IPS-18a (cell line): Measurements from ENCODE around the gene LTA.

Source experiments
- H3K27ac ChIP-seq: one replicate; pipeline ENCODE4 v1.5.1; 2013; ENCODE audit warnings: low read length
- H3K27me3 ChIP-seq: one replicate; pipeline ENCODE4 v1.6.1; 2013; ENCODE audit warnings: mild to moderate bottlenecking, low read length; ENCODE audit not compliant: control insufficient read depth, insufficient read depth
- H3K36me3 ChIP-seq: one replicate; pipeline ENCODE4 v1.6.1; 2013; ENCODE audit warnings: low read depth, low read length; ENCODE audit not compliant: control insufficient read depth
- H3K4me1 ChIP-seq: one replicate; pipeline ENCODE4 v1.6.1; 2013; ENCODE audit warnings: low read depth, low read length; ENCODE audit not compliant: control insufficient read depth
- H3K4me3 ChIP-seq: one replicate; pipeline ENCODE4 v1.5.1; 2013; ENCODE audit warnings: low read length
- H3K9ac ChIP-seq: one replicate; pipeline ENCODE4 v1.6.1; 2013; ENCODE audit warnings: mild to moderate bottlenecking, low read length, moderate library complexity
- H3K9me3 ChIP-seq: one replicate; pipeline ENCODE4 v1.6.1; 2013; ENCODE audit warnings: low read depth, low read length; ENCODE audit not compliant: control insufficient read depth

LTA gene, protein sequence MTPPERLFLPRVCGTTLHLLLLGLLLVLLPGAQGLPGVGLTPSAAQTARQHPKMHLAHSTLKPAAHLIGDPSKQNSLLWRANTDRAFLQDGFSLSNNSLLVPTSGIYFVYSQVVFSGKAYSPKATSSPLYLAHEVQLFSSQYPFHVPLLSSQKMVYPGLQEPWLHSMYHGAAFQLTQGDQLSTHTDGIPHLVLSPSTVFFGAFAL

DNA sequence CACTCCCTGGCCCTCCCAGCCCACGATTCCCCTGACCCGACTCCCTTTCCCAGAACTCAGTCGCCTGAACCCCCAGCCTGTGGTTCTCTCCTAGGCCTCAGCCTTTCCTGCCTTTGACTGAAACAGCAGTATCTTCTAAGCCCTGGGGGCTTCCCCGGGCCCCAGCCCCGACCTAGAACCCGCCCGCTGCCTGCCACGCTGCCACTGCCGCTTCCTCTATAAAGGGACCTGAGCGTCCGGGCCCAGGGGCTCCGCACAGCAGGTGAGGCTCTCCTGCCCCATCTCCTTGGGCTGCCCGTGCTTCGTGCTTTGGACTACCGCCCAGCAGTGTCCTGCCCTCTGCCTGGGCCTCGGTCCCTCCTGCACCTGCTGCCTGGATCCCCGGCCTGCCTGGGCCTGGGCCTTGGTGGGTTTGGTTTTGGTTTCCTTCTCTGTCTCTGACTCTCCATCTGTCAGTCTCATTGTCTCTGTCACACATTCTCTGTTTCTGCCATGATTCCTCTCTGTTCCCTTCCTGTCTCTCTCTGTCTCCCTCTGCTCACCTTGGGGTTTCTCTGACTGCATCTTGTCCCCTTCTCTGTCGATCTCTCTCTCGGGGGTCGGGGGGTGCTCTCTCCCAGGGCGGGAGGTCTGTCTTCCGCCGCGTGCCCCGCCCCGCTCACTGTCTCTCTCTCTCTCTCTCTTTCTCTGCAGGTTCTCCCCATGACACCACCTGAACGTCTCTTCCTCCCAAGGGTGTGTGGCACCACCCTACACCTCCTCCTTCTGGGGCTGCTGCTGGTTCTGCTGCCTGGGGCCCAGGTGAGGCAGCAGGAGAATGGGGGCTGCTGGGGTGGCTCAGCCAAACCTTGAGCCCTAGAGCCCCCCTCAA lies at the start of gene LTA:
Gene LTA (plus strand): TSS at position 249 of the 871 bp plus-strand sequence. CDS start 454 bp downstream, at position 703.
- H3K9me3 ChIP-seq = no peaks in the 10 kb centered on the region
- H3K27ac ChIP-seq = no peak within 1 kb of the TSS
- H3K9ac ChIP-seq = no peak within 1 kb of the TSS
- no peaks in the 10 kb centered on the region for H3K36me3 ChIP-seq
- H3K27me3 ChIP-seq = peaks cover 6% of the 10 kb centered on the region
- H3K4me3 ChIP-seq = no peak within 1 kb of the TSS
- no peaks in the 10 kb centered on the region for H3K4me1 ChIP-seq

DNA sequence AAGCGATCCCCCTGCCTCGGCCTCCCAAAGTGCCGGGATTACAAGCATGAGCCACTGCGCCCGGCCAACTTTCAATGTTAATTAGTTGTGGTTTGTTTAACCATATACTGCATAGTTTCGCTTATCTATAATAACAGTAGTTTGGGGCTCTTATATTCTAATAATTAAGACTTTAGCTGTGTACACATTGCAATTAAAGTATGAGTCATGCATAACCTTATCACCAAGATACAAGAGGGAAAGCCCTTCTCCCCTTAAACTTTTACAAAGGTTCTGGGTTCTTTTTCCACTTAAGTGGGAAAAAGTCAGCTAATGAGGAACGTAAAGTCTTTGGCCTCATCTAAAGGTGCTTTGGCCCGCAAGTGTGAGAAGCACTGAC lies 46.5 kb upstream of the LTA start:
- Histone ChIP-seq H3K27me3 (no peaks in the 10 kb centered on the region), H3K27ac (no peak overlapping the region), H3K9ac (no peak overlapping the region), H3K4me3 (no peak overlapping the region), H3K4me1 (no peaks in the 10 kb centered on the region), H3K9me3 (no peaks in the 10 kb centered on the region), H3K36me3 (peaks cover 13% of the 10 kb centered on the region)

DNA sequence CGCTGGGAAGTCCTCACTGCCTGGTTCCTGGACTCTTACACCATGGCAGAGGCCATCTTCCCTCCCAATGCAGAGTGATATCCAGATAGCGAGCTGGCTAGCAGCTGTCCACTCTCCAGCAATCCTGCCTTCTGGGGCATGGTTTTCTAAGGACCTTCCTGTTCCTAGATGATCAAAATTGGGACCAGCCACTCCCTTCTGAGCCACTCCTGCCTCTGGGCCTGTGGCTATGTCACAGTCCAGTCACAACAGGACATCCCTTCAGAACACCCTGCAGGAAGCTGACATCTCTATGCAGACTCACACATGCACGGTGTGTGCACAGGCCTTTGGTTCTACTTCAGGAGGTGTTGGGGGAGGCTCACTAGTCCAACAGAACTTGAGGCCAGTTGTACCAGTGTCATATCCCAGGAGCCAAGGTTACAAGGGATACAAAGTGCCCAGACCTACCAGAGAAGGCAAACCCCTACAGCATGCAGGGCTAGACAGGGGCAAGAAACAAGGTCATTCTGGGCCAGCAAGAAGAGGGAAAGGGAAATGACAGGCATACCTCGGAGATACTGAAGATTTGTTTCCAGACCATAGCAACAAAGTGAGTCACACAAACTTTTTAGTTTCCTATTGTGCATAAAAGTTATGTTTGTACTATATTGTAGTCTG lies 46.0 kb upstream of the LTA start:
- no peaks in the 10 kb centered on the region for H3K4me1 ChIP-seq
- H3K9me3 ChIP-seq = no peaks in the 10 kb centered on the region
- no peaks in the 10 kb centered on the region for H3K27me3 ChIP-seq
- no peak overlapping the region for H3K27ac ChIP-seq
- no peak overlapping the region for H3K9ac ChIP-seq
- no peak overlapping the region for H3K4me3 ChIP-seq
- H3K36me3 ChIP-seq = peaks cover 18% of the 10 kb centered on the region

DNA sequence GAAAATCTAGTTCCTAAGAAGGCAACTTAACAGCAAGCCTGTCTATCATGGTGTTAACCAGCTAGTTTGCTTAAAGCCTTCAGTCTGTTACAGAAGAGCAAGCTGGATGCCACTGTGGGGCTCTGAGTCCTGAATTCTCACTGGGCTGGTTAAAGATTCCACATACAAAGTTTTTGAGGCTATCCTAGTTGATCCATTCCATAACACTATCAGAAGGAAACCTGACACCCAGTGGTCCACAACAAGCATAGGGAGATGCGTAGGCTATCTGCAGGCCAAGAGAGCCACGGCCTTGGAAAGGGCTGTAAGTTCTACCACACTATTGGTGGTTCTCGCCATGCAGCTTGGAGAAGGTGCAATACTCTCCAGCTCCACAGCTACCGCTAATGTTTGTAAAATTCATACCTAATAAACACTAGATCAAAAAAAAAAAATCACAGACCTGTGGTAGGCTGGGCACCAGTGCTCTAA lies 43.7 kb upstream of the LTA start:
- Histone ChIP-seq H3K27ac (no peak overlapping the region), H3K9me3 (no peaks in the 10 kb centered on the region), H3K27me3 (no peaks in the 10 kb centered on the region), H3K4me3 (no peak overlapping the region), H3K36me3 (peaks cover 41% of the 10 kb centered on the region), H3K4me1 (no peaks in the 10 kb centered on the region), H3K9ac (no peak overlapping the region)

DNA sequence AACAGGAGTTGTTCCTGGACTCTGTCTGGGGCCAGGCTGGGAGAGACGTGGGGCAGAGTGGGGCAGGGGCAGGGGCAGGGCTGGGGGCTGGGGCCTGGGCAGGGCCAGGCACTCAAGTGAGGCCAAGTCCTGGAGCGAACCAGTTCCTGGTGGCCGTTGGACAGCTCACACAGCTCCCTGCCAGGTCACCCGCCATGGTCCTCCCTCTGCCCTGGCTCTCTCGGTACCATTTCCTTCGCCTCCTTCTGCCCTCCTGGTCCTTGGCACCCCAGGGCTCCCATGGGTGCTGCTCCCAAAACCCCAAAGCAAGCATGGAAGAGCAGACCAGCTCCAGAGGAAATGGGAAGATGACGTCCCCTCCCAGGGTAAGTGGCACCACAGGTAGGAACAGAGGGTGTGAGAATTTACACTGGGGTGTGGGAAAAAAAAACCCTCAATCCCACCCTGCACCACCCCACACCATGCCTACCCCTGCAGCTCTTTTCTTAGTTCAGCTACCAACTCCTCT lies 43.2 kb upstream of the LTA start, which contains the start of gene MCCD1:
Gene MCCD1 (plus strand): TSS at position 142 of the 508 bp plus-strand sequence. CDS start 53 bp downstream, at position 195.
- H3K4me1 ChIP-seq = no peaks in the 10 kb centered on the region
- H3K4me3 ChIP-seq = no peak within 1 kb of the TSS
- H3K27ac ChIP-seq = no peak within 1 kb of the TSS
- no peaks in the 10 kb centered on the region for H3K27me3 ChIP-seq
- peaks cover 46% of the 10 kb centered on the region for H3K36me3 ChIP-seq
- H3K9ac ChIP-seq = no peak within 1 kb of the TSS
- H3K9me3 ChIP-seq = no peaks in the 10 kb centered on the region

DNA sequence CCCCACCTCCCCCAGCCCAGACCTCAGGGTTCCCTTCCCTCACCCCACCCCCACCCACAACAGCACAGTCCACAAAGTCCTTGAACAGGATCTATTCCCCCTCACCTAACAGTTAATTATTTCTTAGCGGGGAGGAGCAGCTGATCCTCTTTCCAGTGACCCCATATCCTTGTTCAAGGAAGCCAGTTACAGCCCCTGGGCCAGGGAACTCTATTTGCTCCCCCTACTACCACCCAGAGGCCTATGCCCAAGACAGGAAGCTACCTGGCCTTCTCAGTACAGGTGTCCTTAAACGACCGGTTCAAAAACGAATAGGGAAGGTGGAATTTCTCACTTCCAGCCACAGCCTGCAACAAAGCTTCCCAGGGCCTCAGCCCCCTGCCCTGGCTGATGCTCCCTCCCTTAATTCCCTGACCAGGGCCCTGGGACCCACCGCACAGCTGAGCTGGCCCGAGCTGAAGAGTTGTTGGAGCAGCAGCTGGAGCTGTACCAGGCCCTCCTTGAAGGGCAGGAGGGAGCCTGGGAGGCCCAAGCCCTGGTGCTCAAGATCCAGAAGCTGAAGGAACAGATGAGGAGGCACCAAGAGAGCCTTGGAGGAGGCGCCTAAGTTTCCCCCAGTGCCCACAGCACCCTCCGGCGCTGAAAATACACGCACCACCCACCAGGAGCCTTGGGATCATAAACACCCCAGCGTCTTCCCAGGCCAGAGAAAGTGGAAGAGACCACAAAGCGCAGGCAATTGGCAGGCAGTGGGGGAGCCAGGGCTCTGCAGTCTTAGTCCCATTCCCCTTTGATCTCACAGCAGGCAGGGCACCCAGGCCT lies 42.5 kb upstream of the LTA start:
- Histone ChIP-seq H3K4me1 (no peaks in the 10 kb centered on the region), H3K36me3 (peaks cover 53% of the 10 kb centered on the region), H3K27me3 (no peaks in the 10 kb centered on the region), H3K27ac (no peak overlapping the region), H3K9me3 (no peaks in the 10 kb centered on the region), H3K4me3 (no peak overlapping the region), H3K9ac (no peak overlapping the region)

DNA sequence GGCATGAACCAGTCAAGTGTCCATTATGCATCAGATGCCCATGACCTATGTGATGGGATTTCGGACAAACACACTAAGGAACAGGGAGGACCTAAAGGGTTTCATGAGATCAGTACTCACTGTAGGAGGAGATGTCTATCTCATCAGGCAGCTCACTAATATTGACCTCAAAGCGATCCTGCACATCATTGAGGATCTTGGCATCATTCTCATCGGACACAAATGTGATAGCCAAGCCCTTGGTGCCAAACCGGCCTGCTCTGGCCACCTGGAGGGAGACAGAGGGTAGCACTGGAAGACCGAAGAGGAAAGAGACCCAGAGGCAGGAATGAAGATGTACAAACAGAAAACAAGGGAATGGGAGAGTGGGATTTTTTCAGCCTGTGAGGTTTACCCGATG lies 41.4 kb upstream of the LTA start:
- Histone ChIP-seq H3K9me3 (no peaks in the 10 kb centered on the region), H3K9ac (no peak overlapping the region), H3K4me1 (no peaks in the 10 kb centered on the region), H3K27me3 (no peaks in the 10 kb centered on the region), H3K4me3 (no peak overlapping the region), H3K36me3 (peaks cover 64% of the 10 kb centered on the region), H3K27ac (no peak overlapping the region)

DNA sequence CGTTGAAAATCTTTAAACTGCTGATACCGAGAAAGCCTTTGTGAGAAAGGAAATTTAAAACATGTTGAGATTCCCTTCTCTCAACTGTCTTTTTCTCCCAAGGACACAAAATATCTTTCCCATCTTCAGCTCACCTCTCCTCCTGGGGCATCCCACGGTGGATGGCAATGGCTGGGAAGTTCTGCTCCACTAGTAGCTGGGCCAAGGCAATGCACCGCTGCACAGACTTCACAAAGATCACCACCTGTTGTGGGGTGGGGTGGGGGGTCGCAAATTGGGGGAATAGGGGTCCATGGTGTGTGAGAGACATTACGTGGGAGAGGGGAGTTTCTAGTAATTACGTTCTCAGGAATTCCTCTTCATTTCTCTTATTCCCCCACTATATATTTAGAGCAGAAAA lies 40.9 kb upstream of the LTA start:
- Histone ChIP-seq H3K9me3 (no peaks in the 10 kb centered on the region), H3K9ac (no peak overlapping the region), H3K4me3 (no peak overlapping the region), H3K27me3 (no peaks in the 10 kb centered on the region), H3K4me1 (no peaks in the 10 kb centered on the region), H3K27ac (no peak overlapping the region), H3K36me3 (peaks cover 69% of the 10 kb centered on the region)

DNA sequence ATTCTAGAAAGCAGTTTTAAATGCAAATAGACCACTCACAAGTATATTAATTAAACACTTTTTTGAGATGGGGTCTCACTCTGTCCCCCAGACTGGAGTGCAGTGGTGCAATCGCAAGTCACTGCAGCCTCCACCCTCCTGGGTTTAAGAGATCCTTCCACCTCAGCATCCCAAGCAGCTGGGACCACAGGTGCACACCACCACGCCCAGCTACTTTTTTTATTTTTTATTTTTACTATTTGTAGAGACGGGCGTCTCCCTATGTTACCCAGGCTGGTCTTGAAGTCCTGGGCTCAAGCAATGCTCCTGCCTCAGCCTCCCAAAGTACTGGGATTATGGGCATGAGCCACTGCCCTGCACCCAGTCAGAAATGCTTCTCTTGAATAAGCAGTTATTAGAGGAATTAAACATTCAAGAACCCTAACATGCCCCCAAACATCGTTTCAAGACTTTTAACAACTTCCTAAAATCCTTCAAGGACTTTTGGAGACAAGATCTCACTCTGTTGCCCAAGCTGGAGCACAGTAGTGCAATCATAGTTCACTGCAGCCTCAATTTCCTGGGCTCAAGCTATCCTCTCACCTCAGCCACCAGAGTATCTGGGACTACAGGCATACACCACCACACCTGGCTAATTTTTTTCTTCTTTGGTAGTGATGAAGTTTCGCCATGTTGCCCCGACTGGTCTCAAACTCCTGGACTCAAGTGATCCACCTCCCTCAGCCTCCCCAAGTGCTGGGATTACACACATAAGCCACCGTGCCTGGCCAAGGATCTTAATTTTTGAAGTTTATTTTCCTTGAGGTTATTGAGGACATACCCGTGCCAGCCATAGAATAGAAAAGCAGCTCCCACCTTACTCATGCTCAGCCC lies 40.1 kb upstream of the LTA start:
- H3K9ac ChIP-seq = no peak overlapping the region
- H3K36me3 ChIP-seq = peaks cover 76% of the 10 kb centered on the region
- H3K27me3 ChIP-seq = no peaks in the 10 kb centered on the region
- no peak overlapping the region for H3K4me3 ChIP-seq
- no peaks in the 10 kb centered on the region for H3K9me3 ChIP-seq
- no peaks in the 10 kb centered on the region for H3K4me1 ChIP-seq
- H3K27ac ChIP-seq = no peak overlapping the region

DNA sequence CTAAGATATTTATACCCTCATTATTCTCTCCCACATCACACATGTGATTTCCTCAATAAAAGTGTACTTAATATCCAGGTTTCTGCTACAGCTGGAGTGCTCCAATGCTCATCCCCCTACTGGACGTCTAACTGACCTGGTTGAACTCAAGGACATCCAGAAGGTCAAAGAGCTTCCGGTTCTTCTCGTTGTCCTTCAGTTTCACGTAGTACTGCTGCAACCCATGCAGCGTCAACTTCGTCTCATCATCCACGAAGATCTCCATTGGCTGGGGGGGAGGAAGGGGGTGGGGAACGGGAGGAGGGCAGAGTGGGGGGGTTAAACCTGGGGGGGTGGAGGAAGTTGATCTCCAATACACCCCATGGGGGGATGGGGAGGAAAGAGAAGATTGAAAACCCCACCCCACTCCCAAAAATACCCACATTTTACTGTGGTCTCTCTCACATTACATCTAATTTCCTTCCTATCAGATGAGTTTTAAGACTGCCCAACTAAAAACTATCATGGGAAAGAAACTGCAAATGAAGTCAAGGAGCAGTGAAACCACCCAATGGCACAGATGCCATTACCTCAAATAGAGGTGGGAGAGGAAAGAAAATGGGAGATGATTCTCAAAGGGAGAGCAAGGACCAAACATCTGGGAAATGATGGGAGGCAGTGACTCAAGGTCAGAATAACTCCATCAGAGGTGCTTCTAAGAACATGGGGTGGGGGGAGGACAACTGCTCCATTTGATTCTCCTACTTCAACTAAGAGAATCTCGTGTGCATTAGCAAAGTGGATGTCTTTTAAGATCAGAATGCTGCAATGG lies 39.2 kb upstream of the LTA start:
- Histone ChIP-seq H3K27me3 (no peaks in the 10 kb centered on the region), H3K9me3 (no peaks in the 10 kb centered on the region), H3K9ac (no peak overlapping the region), H3K4me1 (no peaks in the 10 kb centered on the region), H3K36me3 (peaks cover 81% of the 10 kb centered on the region), H3K4me3 (no peak overlapping the region), H3K27ac (no peak overlapping the region)
